Stomach (tissue), 9 donors: Measurements from ENCODE around the gene ADCY9. TPM values are rescaled to one million over a fixed set of nuclear protein-coding genes. Genes with fewer than 3 reads are reported as not detected.
A peak's percentile ranks its signal among the peaks of the same experiment; 100 is the strongest.

Source experiments
- DNase-seq, 2 donors: peaks; one replicate each; pipeline versions ENCODE4 v3.0.0 to v3.0.0-alpha.2; 2013 to 2019
- H3K27ac ChIP-seq, 5 donors: fragments of 200-600 bp in 4 of 5; sonication (generic) in 4 of 5; one replicate each; pipeline ENCODE4 v1.5.1; 2013 to 2019; ENCODE audit warnings: mild to moderate bottlenecking in 1 of 5, moderate library complexity in 1 of 5
- H3K27me3 ChIP-seq, 3 donors: fragments of 200-600 bp; sonication (generic); one replicate each; pipeline ENCODE4 v1.5.1; 2017 to 2019; ENCODE audit warnings: mixed run types in 1 of 3
- H3K36me3 ChIP-seq, 4 donors: fragments of 200-600 bp; sonication (generic); 1 replicate in 3 of 4; 2 replicates in 1 of 4; pipeline ENCODE4 v1.5.1; 2016 to 2019
- H3K4me1 ChIP-seq, 4 donors: fragments of 200-600 bp; sonication (generic); one replicate each; pipeline ENCODE4 v1.5.1; 2016 to 2019
- H3K4me3 ChIP-seq, 4 donors: fragments of 200-600 bp; sonication (generic) in 3 of 4; one replicate each; pipeline ENCODE4 v1.5.1; 2016 to 2019; ENCODE audit warnings: mild to moderate bottlenecking in 1 of 4
- H3K9me3 ChIP-seq, 4 donors: fragments of 200-600 bp; sonication (generic); one replicate each; pipeline ENCODE4 v1.5.1; 2016 to 2019
- CTCF ChIP-seq, 7 experiments: fragments of 450-650 bp in 4 of 7; fragments of 200-600 bp in 3 of 7; sonication (generic) in 3 of 7; IDR thresholded peaks; one replicate each; pipeline ENCODE4 v1.5.1; 2016 to 2019; ENCODE audit warnings: antibody characterized with exemption in 7 of 7, control low read depth in 2 of 7, mild to moderate bottlenecking in 1 of 7
- EP300 ChIP-seq: sonication (generic); formaldehyde crosslinking; IDR thresholded peaks from one replicate; pipeline ENCODE4 v1.6.1; 2017; ENCODE audit warnings: antibody characterized with exemption
- POLR2A ChIP-seq, 4 donors: fragments of 450-650 bp; IDR thresholded peaks; one replicate each; pipeline ENCODE4 v1.6.1; 2016; ENCODE audit warnings: antibody characterized with exemption in 4 of 4, control low read depth in 2 of 4, mild to moderate bottlenecking in 1 of 4, moderate library complexity in 1 of 4
- POLR2AphosphoS5 ChIP-seq, 3 donors: sonication (generic); formaldehyde crosslinking; IDR thresholded peaks; one replicate each; pipeline ENCODE4 v1.6.1; 2016; ENCODE audit warnings: antibody characterized with exemption in 3 of 3
- WGBS, 5 donors: extraction: QIAGEN DNeasy Blood & Tissue Kit in 3 of 5; methylation state at CpG; one replicate each; pipeline versions ENCODE4 v1.1.5 to v1.1.7; 2013 to 2018; 5-methylcytosine and 5-hydroxymethylcytosine counted together
- intact Hi-C: fragments of 100-400 bp; cut with DNase I; formaldehyde crosslinking; loops from one replicate; pipeline ENCODE4 v1.15.1; 2023; ENCODE audit warnings: low total_unique reads
- polyA plus RNA-seq, 3 donors: library from polyadenylated mRNA; stranded (reverse); fragments of 200-250 nt; gene quantifications; one replicate each; pipeline ENCODE4 v1.2.3, GENCODE V29; 2013
- total RNA-seq, 5 donors: library from RNA; depleted of rRNA; stranded (reverse); fragments of >200 nt; gene quantifications; one replicate each; pipeline versions ENCODE4 v1.1.0 to v1.2.3, GENCODE V29; 2014 to 2016
- donor health status: healthy with polysubstance abuse.
- donor health status: Bipolar disorder and iron deficiency.
- donor health status: healthy.

ADCY9 gene
- total and polyA plus RNA-seq, 8 donors = 1.7 to 55.0 (median 12.9) TPM

- H3K36me3 ChIP-seq = no peaks in the 10 kb centered on the region
- no peaks in the 10 kb centered on the region for H3K9me3 ChIP-seq
- peaks cover 29 to 42% (median 39%) of the 10 kb centered on the region in 4 donors for H3K4me1 ChIP-seq
- no peak for DNase-seq
- WGBS, 5 donors = 86 to 92% (median 91%) methylated on average over 12 of the region's 12 CpGs
- intact Hi-C loops = loop anchor here (10.0 kb wide), 1 partner anchor 132 kb away; no protein-coding TSS in a partner anchor
- no peak for TF ChIP-seq CTCF (IDR thresholded peaks at IDR 0.05)
- no peak for TF ChIP-seq POLR2A (IDR thresholded peaks at IDR 0.05)
- no peak for TF ChIP-seq EP300
- TF ChIP-seq POLR2AphosphoS5 (IDR thresholded peaks at IDR 0.05) = no peak
- H3K27me3 ChIP-seq = peaks cover 0 to 4% (median 0%) of the 10 kb centered on the region in 3 donors
- H3K4me3 ChIP-seq = peak overlapping the region; percentile 53 to 68 (median 61)
- H3K27ac ChIP-seq = peak overlapping the region in 4 of 5 donors; percentile 74 to 85 (median 78)
Measured at GRCh38 chr16:4117250-4117578, 972 bp upstream of the ADCY9 start.

- no peaks in the 10 kb centered on the region for H3K36me3 ChIP-seq
- 0 to 1% (median 0%) methylated on average over 10 to 69 of the region's 71 CpGs; no CpG with 5 or more reads in 1 of the 5 donors for WGBS, 5 donors
- peaks cover 29 to 55% (median 48%) of the 10 kb centered on the region in 4 donors for H3K4me1 ChIP-seq
- H3K4me3 ChIP-seq = peak overlapping the region; percentile 64 to 78 (median 70)
- intact Hi-C loops = loop anchor here (10.0 kb wide), 1 partner anchor 131 kb away; no protein-coding TSS in a partner anchor
- peak overlapping the region in 4 of 5 donors; percentile 50 to 85 (median 70) for H3K27ac ChIP-seq
- TF ChIP-seq POLR2AphosphoS5 (IDR thresholded peaks at IDR 0.05) = no peak
- no peak for TF ChIP-seq POLR2A (IDR thresholded peaks at IDR 0.05)
- TF ChIP-seq EP300 = no peak
- TF ChIP-seq CTCF (IDR thresholded peaks at IDR 0.05) = no peak
- H3K9me3 ChIP-seq = no peaks in the 10 kb centered on the region
- peaks cover 0 to 4% (median 0%) of the 10 kb centered on the region in 3 donors for H3K27me3 ChIP-seq
- DNase-seq = no peak
Measured at GRCh38 chr16:4115949-4116318, 308 bp downstream of the ADCY9 start.

- Histone ChIP-seq H3K4me3 (peak overlapping the region; percentile 64 to 78 (median 70)), H3K27ac (peak overlapping the region; percentile 41 to 85 (median 69)), H3K9me3 (no peaks in the 10 kb centered on the region), H3K4me1 (peaks cover 29 to 61% (median 53%) of the 10 kb centered on the region in 4 donors), H3K27me3 (peaks cover 0 to 4% (median 0%) of the 10 kb centered on the region in 3 donors), H3K36me3 (no peaks in the 10 kb centered on the region)
- WGBS, 5 donors = 12 to 38% (median 17%) methylated on average over 8 to 75 of the region's 75 CpGs
- peak; percentile 54 to 85 for DNase-seq
- intact Hi-C loops = loop anchor here (10.0 kb wide), 1 partner anchor 131 kb away; no protein-coding TSS in a partner anchor
- no peak for TF ChIP-seq CTCF (IDR thresholded peaks at IDR 0.05)
- TF ChIP-seq POLR2AphosphoS5 (IDR thresholded peaks at IDR 0.05) = no peak
- TF ChIP-seq EP300 = no peak
- TF ChIP-seq POLR2A (IDR thresholded peaks at IDR 0.05) = no peak
Measured at GRCh38 chr16:4115209-4115948, 863 bp downstream of the ADCY9 start.

GRCh38 chr16:4114257-4115208 lies 1.7 kb downstream of the ADCY9 start:
- TF ChIP-seq CTCF (IDR thresholded peaks at IDR 0.05) = no peak
- no peak for TF ChIP-seq POLR2AphosphoS5 (IDR thresholded peaks at IDR 0.05)
- TF ChIP-seq POLR2A (IDR thresholded peaks at IDR 0.05) = no peak
- TF ChIP-seq EP300 = no peak
- peak in 1 of 2 donors; percentile 24 for DNase-seq
- Histone ChIP-seq H3K4me3 (peak overlapping the region; percentile 64 to 78 (median 70)), H3K27me3 (peaks cover 0 to 4% (median 0%) of the 10 kb centered on the region in 3 donors), H3K4me1 (peaks cover 29 to 68% (median 57%) of the 10 kb centered on the region in 4 donors), H3K36me3 (no peaks in the 10 kb centered on the region), H3K27ac (peak overlapping the region; percentile 41 to 85 (median 69)), H3K9me3 (no peaks in the 10 kb centered on the region)
- intact Hi-C loops = loop anchor here (10.0 kb wide), 1 partner anchor 130 kb away; no protein-coding TSS in a partner anchor
- 84 to 87% (median 84%) methylated on average over 46 to 47 of the region's 47 CpGs for WGBS, 5 donors
